HG03457 (cell line): Measurements from ENCODE around the gene AFAP1L2.

ENCODE experiments used
- ATAC-seq: cut with Tn5 transposase; IDR thresholded peaks from one replicate; pipeline ENCODE4 v1.9.1; 2021; ENCODE audit warnings: moderate number of reproducible peaks; ENCODE audit not compliant: unreplicated experiment

The AFAP1L2 gene

GRCh38 chr10:114246679-114247305, 157.5 kb downstream of the AFAP1L2 start:
- ATAC-seq: no peak

GRCh38 chr10:114245121-114245791, 159.0 kb downstream of the AFAP1L2 start:
- ATAC-seq: no peak
